HepG2 (cell line): ENCODE data around the gene FUOM. TPM values are rescaled to one million over a fixed set of nuclear protein-coding genes. Genes with fewer than 3 reads are reported as not detected.

Source experiments
- CEBPG ChIP-seq: IDR thresholded peaks from 2 replicates; pipeline ENCODE4 v1.6.1; 2016
- HNRNPL ChIP-seq: fragments of 200-400 bp; formaldehyde crosslinking; IDR thresholded peaks from 2 replicates; pipeline ENCODE4 v1.6.1; 2017; ENCODE audit warnings: mild to moderate bottlenecking, low read depth, low read length
- LBX2 ChIP-seq: sonication (generic); formaldehyde crosslinking; IDR thresholded peaks from 2 replicates; pipeline ENCODE4 v1.5.0; 2020; ENCODE audit warnings: missing genetic modification reagents, mild to moderate bottlenecking, borderline replicate concordance
- NFAT5 ChIP-seq: sonication (generic); formaldehyde crosslinking; IDR thresholded peaks from 2 replicates; pipeline ENCODE4 v1.4.0; 2020; ENCODE audit warnings: missing genetic modification reagents
- NFYC ChIP-seq: IDR thresholded peaks from 2 replicates; pipeline ENCODE4 v1.6.1; 2016; ENCODE audit warnings: missing genetic modification reagents, missing compliant biosample characterization
- YEATS4 ChIP-seq: sonication (generic); formaldehyde crosslinking; IDR thresholded peaks from 2 replicates; pipeline ENCODE4 v1.4.0; 2020; ENCODE audit warnings: missing genetic modification reagents, borderline replicate concordance
- ZBTB3 ChIP-seq: sonication (generic); formaldehyde crosslinking; IDR thresholded peaks from 2 replicates; pipeline ENCODE4 v1.4.0; 2020; ENCODE audit warnings: low read depth, mild to moderate bottlenecking, moderate library complexity, missing genetic modification reagents, borderline replicate concordance
- ZNF17 ChIP-seq: sonication (generic); formaldehyde crosslinking; IDR thresholded peaks from 2 replicates; pipeline ENCODE4 v1.5.0; 2020; ENCODE audit warnings: mild to moderate bottlenecking, missing genetic modification reagents
- ZNF577 ChIP-seq: sonication (generic); formaldehyde crosslinking; IDR thresholded peaks from 2 replicates; pipeline ENCODE4 v1.4.0; 2020; ENCODE audit warnings: mild to moderate bottlenecking, low read depth, missing genetic modification reagents, borderline replicate concordance
- ZNF784 ChIP-seq: sonication (generic); formaldehyde crosslinking; IDR thresholded peaks from 2 replicates; pipeline ENCODE4 v1.5.1; 2020; ENCODE audit warnings: missing genetic modification reagents, mild to moderate bottlenecking, borderline replicate concordance
- polyA plus RNA-seq, 8 experiments: library from polyadenylated mRNA; depleted of rRNA in 3 of 8; stranded (reverse) in 7 of 8; unstranded in 1 of 8; fragments of >200 nt; fragmentation: Illumina TruSeq in 4 of 8; extraction: Trizol in 4 of 8; gene quantifications; 2 replicates each; pipeline versions ENCODE4 v1.2.1 to v1.2.3, GENCODE V29; 2011 to 2016; ENCODE audit warnings: low read depth in 4 of 8, missing spikeins in 1 of 8, mixed read lengths in 1 of 8; ENCODE audit not compliant: insufficient read depth in 1 of 8
- total RNA-seq, 5 experiments: library from RNA; depleted of rRNA; stranded (reverse); fragments of >200 nt; fragmentation: Illumina TruSeq; extraction: Trizol; gene quantifications; 2 replicates each; pipeline ENCODE4 v1.2.3, GENCODE V29; 2016; ENCODE audit warnings: low read depth in 1 of 5

The FUOM gene
- total and polyA plus RNA-seq, 2 of the 13 experiments (the other 11 are each of a cell fraction or from before 2014, with no cell fraction given), result 27.5 to 60.4 TPM

GRCh38 chr10:133341983-133342382 lies 15.8 kb downstream of the FUOM start (continued):
- TF ChIP-seq NFAT5 (CRISPR knock-in tag) (no peak), ZNF17 (CRISPR knock-in tag) (no peak), YEATS4 (no peak), ZBTB3 (CRISPR knock-in tag) (no peak), CEBPG (no peak), HNRNPL (no peak), LBX2 (CRISPR knock-in tag) (no peak), ZNF577 (CRISPR knock-in tag) (no peak), ZNF784 (CRISPR knock-in tag) (no peak), NFYC (CRISPR knock-in tag) (no peak)
